GM12892 (cell line): Measurements from ENCODE around the gene PRDM2.

Source experiments
- POLR2A ChIP-seq: IDR thresholded peaks from 2 replicates; pipeline ENCODE4 v1.6.1; 2011; ENCODE audit warnings: low read depth, low read length, control low read depth
- POLR2AphosphoS5 ChIP-seq: IDR thresholded peaks from 2 replicates; pipeline ENCODE4 v1.6.1; 2011; ENCODE audit warnings: low read depth, low read length, control low read depth
- TAF1 ChIP-seq: IDR thresholded peaks from 2 replicates; pipeline ENCODE4 v1.6.1; 2011; ENCODE audit warnings: low read depth, mild to moderate bottlenecking, control low read depth, low read length, borderline replicate concordance

DNA sequence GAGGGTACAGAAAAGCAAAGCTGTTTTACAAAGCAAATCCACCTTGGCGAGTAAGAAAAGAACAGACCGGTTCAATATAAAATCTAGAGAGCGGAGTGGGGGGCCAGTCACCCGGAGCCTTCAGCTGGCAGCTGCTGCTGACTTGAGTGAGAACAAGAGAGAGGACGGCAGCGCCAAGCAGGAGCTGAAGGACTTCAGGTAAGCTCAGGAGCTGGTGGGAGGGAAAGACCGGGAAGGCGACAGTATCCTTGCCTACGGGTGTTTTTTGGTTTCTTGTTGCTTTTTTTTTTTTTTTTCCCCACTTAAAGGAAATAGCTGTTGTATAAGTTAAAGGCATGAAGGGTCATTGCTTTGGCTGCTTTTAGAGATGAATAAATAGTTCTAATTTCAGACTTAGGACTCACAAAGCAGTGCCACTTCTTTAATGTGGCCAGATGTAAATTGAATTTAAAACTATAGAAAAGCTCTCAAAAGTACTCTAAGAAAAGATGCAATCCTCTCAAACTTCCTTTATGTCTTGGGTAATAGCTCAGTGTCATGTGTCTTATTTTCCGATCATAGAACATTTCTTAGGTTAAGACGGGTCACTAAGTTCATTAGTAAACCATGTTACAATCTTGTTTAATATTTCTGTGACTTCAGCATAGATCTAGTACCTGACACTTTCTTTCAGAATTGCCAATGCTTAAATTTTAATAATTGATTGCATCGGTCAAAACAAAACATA lies 82.8 kb downstream of the PRDM2 start:
- TF ChIP-seq POLR2AphosphoS5: no peak
- TF ChIP-seq POLR2A: peak; percentile 16; the same call in 1 of the 2 replicates
- no peak for TF ChIP-seq TAF1
